H9 (cell line): ENCODE results near the gene ATF2. TPM values are rescaled to one million over a fixed set of nuclear protein-coding genes. Genes with fewer than 3 reads are reported as not detected.
A peak's percentile ranks its signal among the peaks of the same experiment; 100 is the strongest.

ENCODE experiments used
- DNase-seq: peaks from one replicate; pipeline ENCODE4 v3.0.0-alpha.2; 2017
- H2AFZ ChIP-seq: one replicate; pipeline ENCODE4 v1.6.1; 2013; ENCODE audit warnings: mild to moderate bottlenecking, low read length, control low read depth, moderate library complexity
- H2AK5ac ChIP-seq: 2 replicates; pipeline ENCODE4 v1.6.1; 2013; ENCODE audit warnings: low read length, control low read depth, mixed read lengths; ENCODE audit not compliant: insufficient read length
- H2BK120ac ChIP-seq: one replicate; pipeline ENCODE4 v1.6.1; 2013; ENCODE audit warnings: low read depth, mild to moderate bottlenecking, low read length, control low read depth, inconsistent platforms; ENCODE audit not compliant: poor library complexity, severe bottlenecking
- H2BK12ac ChIP-seq: 2 replicates; pipeline ENCODE4 v1.6.1; 2013; ENCODE audit warnings: low read length, control low read depth, mixed read lengths, low read depth; ENCODE audit not compliant: insufficient read length
- H2BK15ac ChIP-seq: 2 replicates; pipeline ENCODE4 v1.6.1; 2013; ENCODE audit warnings: low read depth, low read length, control low read depth
- H2BK20ac ChIP-seq: one replicate; pipeline ENCODE4 v1.6.1; 2013; ENCODE audit warnings: low read depth, mild to moderate bottlenecking, low read length, control low read depth, inconsistent platforms; ENCODE audit not compliant: poor library complexity, severe bottlenecking
- H2BK5ac ChIP-seq: 2 replicates; pipeline ENCODE4 v1.6.1; 2013; ENCODE audit warnings: low read length, control low read depth, mixed read lengths; ENCODE audit not compliant: insufficient read length
- H3K14ac ChIP-seq: 2 replicates; pipeline ENCODE4 v1.6.1; 2013; ENCODE audit warnings: low read length, control low read depth; ENCODE audit not compliant: insufficient read depth
- H3K18ac ChIP-seq: 2 replicates; pipeline ENCODE4 v1.6.1; 2013; ENCODE audit warnings: low read depth, mild to moderate bottlenecking, mixed read lengths, low read length, control low read depth; ENCODE audit not compliant: insufficient read length
- H3K23ac ChIP-seq: 2 replicates; pipeline ENCODE4 v1.6.1; 2013; ENCODE audit warnings: low read length, control low read depth, mixed read lengths, low read depth; ENCODE audit not compliant: insufficient read length
- H3K23me2 ChIP-seq: 2 replicates; pipeline ENCODE4 v1.6.1; 2013; ENCODE audit warnings: low read depth, mild to moderate bottlenecking, mixed read lengths, low read length, control low read depth; ENCODE audit not compliant: insufficient read length, poor library complexity, severe bottlenecking
- H3K27ac ChIP-seq: 2 replicates; pipeline ENCODE4 v1.5.1; 2013; ENCODE audit warnings: low read length, control low read depth, mixed read lengths, low read depth; ENCODE audit not compliant: insufficient read length
- H3K27me3 ChIP-seq: 2 replicates; pipeline ENCODE4 v1.6.1; 2013; ENCODE audit warnings: low read length, control low read depth, inconsistent platforms; ENCODE audit not compliant: insufficient read depth
- H3K4ac ChIP-seq: 2 replicates; pipeline ENCODE4 v1.6.1; 2013; ENCODE audit warnings: low read depth, mild to moderate bottlenecking, control low read depth, inconsistent platforms, low read length, moderate library complexity
- H3K4me1 ChIP-seq: 2 replicates; pipeline ENCODE4 v1.6.1; 2013; ENCODE audit warnings: low read length, control low read depth, inconsistent platforms; ENCODE audit not compliant: insufficient read depth
- H3K4me2 ChIP-seq: 2 replicates; pipeline ENCODE4 v1.6.1; 2013; ENCODE audit warnings: low read length, control low read depth, mixed read lengths; ENCODE audit not compliant: insufficient read length, insufficient read depth
- H3K56ac ChIP-seq: 2 replicates; pipeline ENCODE4 v1.6.1; 2013; ENCODE audit warnings: low read depth, mild to moderate bottlenecking, mixed read lengths, low read length, control low read depth; ENCODE audit not compliant: insufficient read length
- H3K79me1 ChIP-seq: 2 replicates; pipeline ENCODE4 v1.6.1; 2013; ENCODE audit warnings: low read depth, mild to moderate bottlenecking, moderate library complexity, low read length, control low read depth, inconsistent platforms; ENCODE audit not compliant: insufficient read depth, poor library complexity, severe bottlenecking
- H3K79me2 ChIP-seq: 2 replicates; pipeline ENCODE4 v1.6.1; 2013; ENCODE audit warnings: low read length, control low read depth, inconsistent platforms; ENCODE audit not compliant: insufficient read depth
- H3K9ac ChIP-seq: 2 replicates; pipeline ENCODE4 v1.6.1; 2013; ENCODE audit warnings: low read length, control low read depth, mixed read lengths; ENCODE audit not compliant: insufficient read length; ENCODE audit errors: extremely low read depth
- H3K9me3 ChIP-seq: one replicate; pipeline ENCODE4 v1.6.1; 2013; ENCODE audit warnings: low read depth, low read length, inconsistent platforms; ENCODE audit not compliant: control insufficient read depth
- H3T11ph ChIP-seq: one replicate; pipeline ENCODE4 v1.6.1; 2013; ENCODE audit warnings: mild to moderate bottlenecking, low read length, control low read depth, inconsistent platforms
- H4K20me1 ChIP-seq: one replicate; pipeline ENCODE4 v1.6.1; 2013; ENCODE audit not compliant: control insufficient read depth, insufficient read length, insufficient read depth
- H4K5ac ChIP-seq: 2 replicates; pipeline ENCODE4 v1.6.1; 2013; ENCODE audit warnings: low read depth, mild to moderate bottlenecking, mixed read lengths, low read length, control low read depth; ENCODE audit not compliant: insufficient read length
- H4K8ac ChIP-seq: replicated peaks from 2 replicates; pipeline ENCODE4 v1.6.1; 2013; ENCODE audit warnings: low read length, control low read depth, mixed read lengths, low read depth; ENCODE audit not compliant: insufficient read length
- H4K91ac ChIP-seq: 2 replicates; pipeline ENCODE4 v1.6.1; 2013; ENCODE audit warnings: low read depth, mild to moderate bottlenecking, moderate library complexity, mixed read lengths, low read length, control low read depth; ENCODE audit not compliant: insufficient read length
- H3K27ac Mint-ChIP-seq, 3 experiments: 2 replicates in 2 of 3; 3 replicates in 1 of 3; pipeline ENCODE4 v1.8.0; 2020 to 2021; ENCODE audit warnings: mixed read lengths in 3 of 3, mild to moderate bottlenecking in 1 of 3, moderate library complexity in 1 of 3
- H3K27me3 Mint-ChIP-seq: 2 replicates; pipeline ENCODE4 v1.8.0; 2021; ENCODE audit warnings: low read depth, mild to moderate bottlenecking, moderate library complexity, mixed read lengths
- H3K36me3 Mint-ChIP-seq, 3 experiments: 2 replicates in 2 of 3; 3 replicates in 1 of 3; pipeline ENCODE4 v1.8.0; 2020 to 2021; ENCODE audit warnings: low read depth in 3 of 3, mixed read lengths in 3 of 3; ENCODE audit not compliant: insufficient read depth in 1 of 3
- H3K4me1 Mint-ChIP-seq, 2 experiments: 2 replicates each; pipeline ENCODE4 v1.8.0; 2020; ENCODE audit warnings: mixed read lengths in 2 of 2
- H3K4me3 Mint-ChIP-seq, 2 experiments: 2 replicates in 1 of 2; 3 replicates in 1 of 2; pipeline ENCODE4 v1.8.0; 2020 to 2021; ENCODE audit warnings: mild to moderate bottlenecking in 2 of 2, mixed read lengths in 2 of 2, moderate library complexity in 1 of 2
- H3K9me3 Mint-ChIP-seq, 2 experiments: 2 replicates in 1 of 2; 3 replicates in 1 of 2; pipeline ENCODE4 v1.8.0; 2020; ENCODE audit warnings: mild to moderate bottlenecking in 2 of 2, mixed read lengths in 2 of 2, moderate library complexity in 1 of 2
- WGBS: extraction: QIAGEN DNeasy Blood & Tissue Kit; methylation state at CpG from one replicate; pipeline ENCODE4 v1.1.7; 2013; ENCODE audit warnings: missing lambda C conversion rate, low lambda C conversion rate, mixed read lengths; ENCODE audit not compliant: insufficient read length; ENCODE audit errors: extremely low coverage; 5-methylcytosine and 5-hydroxymethylcytosine counted together
- total RNA-seq: library from RNA; stranded (reverse); gene quantifications from 2 replicates; pipeline ENCODE4 v1.2.1, GENCODE V29; 2021
- TF ChIP-seq, protein P1 (sequence below): fragments of 200-600 bp; sonication (generic); conservative IDR thresholded peaks from 3 replicates; pipeline ENCODE4 v1.8.0; 2021; ENCODE audit warnings: antibody characterized with exemption, mild to moderate bottlenecking

The ATF2 gene
- total RNA-seq, 1 experiment from 2014 or later: 40.9 TPM

DNA sequence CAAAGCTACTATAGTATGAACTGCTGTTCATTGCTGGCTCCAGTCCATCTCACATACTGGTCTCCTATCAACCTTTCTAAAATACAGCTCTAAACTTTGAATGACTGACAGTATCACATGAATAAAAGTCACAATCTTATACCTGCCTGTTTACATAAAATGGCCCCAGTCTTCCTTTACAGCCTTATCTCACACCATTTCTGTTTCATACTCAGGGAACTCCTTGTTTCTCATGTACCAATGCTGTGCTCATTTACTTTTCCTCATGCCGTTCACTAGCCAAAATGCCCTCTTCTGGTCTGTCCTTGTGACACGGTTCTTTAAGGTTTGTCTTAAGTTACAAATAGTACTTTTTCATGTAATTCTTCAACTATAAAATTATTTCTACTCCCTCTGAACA, 7.3 kb upstream of the ATF2 start:
- no peak overlapping the region for H4K5ac ChIP-seq
- H3K23ac ChIP-seq: no peak overlapping the region
- H3K79me1 ChIP-seq: no peaks in the 10 kb centered on the region
- H3K18ac ChIP-seq: no peak overlapping the region
- no peaks in the 10 kb centered on the region; the same call in none of the 2 replicates for H3K79me2 ChIP-seq
- WGBS: no CpG with 5 or more reads among the region's 2 CpGs
- no peak overlapping the region for H3K14ac ChIP-seq
- H3K27ac ChIP-seq: no peak overlapping the region
- no peaks in the 10 kb centered on the region for H3K23me2 ChIP-seq
- Mint-ChIP-seq H3K4me3 (no peak overlapping the region), H3K9me3 (no peaks in the 10 kb centered on the region), H3K4me1 (peaks cover 1 to 2% of the 10 kb centered on the region in 2 experiments; a peak in 3 of 4 replicates), H3K27ac (peak overlapping the region in 1 of 3 experiments; percentile 25; a peak in 2 of 7 replicates), H3K27me3 (no peaks in the 10 kb centered on the region), H3K36me3 (peaks cover 21 to 35% (median 28%) of the 10 kb centered on the region in 3 experiments; a peak in 6 of 7 replicates)
- no peak overlapping the region for H3K4ac ChIP-seq
- no peak overlapping the region for H3K56ac ChIP-seq
- no peaks in the 10 kb centered on the region for H4K20me1 ChIP-seq
- no peak overlapping the region for H2AK5ac ChIP-seq
- H2BK12ac ChIP-seq: no peak overlapping the region
- no peak overlapping the region for H2BK120ac ChIP-seq
- H3K4me1 ChIP-seq: no peaks in the 10 kb centered on the region
- H4K8ac ChIP-seq: no peak overlapping the region
- H3K9ac ChIP-seq: no peak overlapping the region
- no peak for DNase-seq
- H4K91ac ChIP-seq: no peak overlapping the region
- H3T11ph ChIP-seq: no peak overlapping the region
- H2BK20ac ChIP-seq: no peak overlapping the region
- H2BK5ac ChIP-seq: no peak overlapping the region
- TF ChIP-seq, protein P1, sequence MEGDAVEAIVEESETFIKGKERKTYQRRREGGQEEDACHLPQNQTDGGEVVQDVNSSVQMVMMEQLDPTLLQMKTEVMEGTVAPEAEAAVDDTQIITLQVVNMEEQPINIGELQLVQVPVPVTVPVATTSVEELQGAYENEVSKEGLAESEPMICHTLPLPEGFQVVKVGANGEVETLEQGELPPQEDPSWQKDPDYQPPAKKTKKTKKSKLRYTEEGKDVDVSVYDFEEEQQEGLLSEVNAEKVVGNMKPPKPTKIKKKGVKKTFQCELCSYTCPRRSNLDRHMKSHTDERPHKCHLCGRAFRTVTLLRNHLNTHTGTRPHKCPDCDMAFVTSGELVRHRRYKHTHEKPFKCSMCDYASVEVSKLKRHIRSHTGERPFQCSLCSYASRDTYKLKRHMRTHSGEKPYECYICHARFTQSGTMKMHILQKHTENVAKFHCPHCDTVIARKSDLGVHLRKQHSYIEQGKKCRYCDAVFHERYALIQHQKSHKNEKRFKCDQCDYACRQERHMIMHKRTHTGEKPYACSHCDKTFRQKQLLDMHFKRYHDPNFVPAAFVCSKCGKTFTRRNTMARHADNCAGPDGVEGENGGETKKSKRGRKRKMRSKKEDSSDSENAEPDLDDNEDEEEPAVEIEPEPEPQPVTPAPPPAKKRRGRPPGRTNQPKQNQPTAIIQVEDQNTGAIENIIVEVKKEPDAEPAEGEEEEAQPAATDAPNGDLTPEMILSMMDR: no peak
- H2AFZ ChIP-seq: no peak overlapping the region
- H2BK15ac ChIP-seq: no peak overlapping the region
- no peaks in the 10 kb centered on the region for H3K9me3 ChIP-seq
- H3K4me2 ChIP-seq: no peak overlapping the region
- H3K27me3 ChIP-seq: no peaks in the 10 kb centered on the region
